8988T (cell line): ENCODE data around the gene DUSP15.
"Not testable (repeated sequence)": the region's sequence is repeated elsewhere in the genome, so short reads cannot be mapped to it uniquely, and the experiment has no call there.

Experiments used
- DNase-seq: peaks from one replicate; pipeline ENCODE4 v3.0.0; 2011

Gene DUSP15

GRCh38 chr20:31819083-31819784 lies 51.1 kb downstream of the DUSP15 start, which contains the start of gene MYLK2:
Gene MYLK2, plus strand, starts transcription at chr20:31819356. Its CDS starts 225 bp downstream, at chr20:31819581.
- DNase-seq: no peak

GRCh38 chr20:31818376-31818908 lies 51.9 kb downstream of the DUSP15 start:
- DNase-seq: no peak

GRCh38 chr20:31817461-31817860 lies 52.9 kb downstream of the DUSP15 start:
- DNase-seq: no peak

DNA sequence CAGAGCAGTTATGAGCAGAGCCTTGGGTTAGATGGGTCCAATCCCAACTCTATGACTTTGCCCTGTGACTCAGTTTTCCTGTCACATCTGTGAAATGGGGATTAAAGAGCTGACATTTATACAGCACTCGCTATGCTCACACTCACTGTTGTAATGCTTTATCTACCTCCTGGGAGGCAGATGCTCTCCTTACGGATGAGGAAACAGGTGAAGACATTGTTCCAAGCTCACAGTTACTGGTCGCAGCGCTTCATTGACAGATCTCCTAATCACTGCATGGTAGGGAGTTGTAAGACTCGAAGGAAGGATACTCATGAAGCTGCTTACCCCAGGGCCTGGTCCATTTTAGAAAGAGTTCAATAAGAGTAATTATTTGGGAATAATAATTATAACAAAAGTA lies 54.1 kb downstream of the DUSP15 start:
- no peak for DNase-seq

DNA sequence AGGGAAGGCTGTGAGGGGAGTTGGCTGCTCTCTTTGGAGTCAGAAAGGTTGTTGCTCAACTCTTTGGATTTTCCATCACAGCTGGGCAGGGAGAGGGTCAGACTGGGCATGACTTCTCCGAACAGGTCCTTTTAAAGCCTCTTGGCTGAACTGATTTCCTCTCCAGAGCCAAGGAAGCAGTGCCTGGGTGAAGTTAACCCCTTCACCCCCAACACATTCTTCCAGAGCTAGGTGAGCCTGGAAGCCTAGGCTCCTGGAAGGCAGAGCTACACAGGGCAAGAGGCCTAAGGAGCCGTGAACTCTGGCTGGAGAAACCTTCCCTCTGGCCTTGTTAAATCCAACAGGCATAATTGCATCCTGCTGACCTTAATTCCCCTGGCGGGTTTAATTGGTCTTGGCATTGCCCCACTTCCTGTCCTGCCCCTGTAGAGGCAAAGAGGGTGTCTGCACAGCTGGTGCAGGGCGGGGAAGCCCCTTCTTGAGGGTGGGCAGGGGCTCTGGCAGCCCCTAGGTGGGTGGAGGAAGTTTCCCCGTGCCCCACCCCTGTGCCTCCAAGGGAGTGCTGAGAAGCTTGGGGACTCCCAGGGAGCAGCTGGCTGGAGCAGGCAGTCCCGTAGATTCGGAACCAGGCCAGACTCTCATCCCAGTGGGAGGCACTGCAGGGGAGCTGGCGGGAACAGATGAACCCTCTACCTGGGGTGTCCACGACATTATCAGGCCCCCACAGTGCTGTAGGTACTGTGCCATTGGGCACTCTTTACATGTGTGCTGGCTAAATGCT lies 54.7 kb downstream of the DUSP15 start:
- DNase-seq: no peak

- DNase-seq: not testable (repeated sequence)
Observed at GRCh38 chr20:31814142-31814541, 56.2 kb downstream of the DUSP15 start.

GRCh38 chr20:31813611-31814010 lies 56.7 kb downstream of the DUSP15 start:
- DNase-seq: no peak

GRCh38 chr20:31811796-31812728 lies 58.3 kb downstream of the DUSP15 start:
- DNase-seq: no peak

DNA sequence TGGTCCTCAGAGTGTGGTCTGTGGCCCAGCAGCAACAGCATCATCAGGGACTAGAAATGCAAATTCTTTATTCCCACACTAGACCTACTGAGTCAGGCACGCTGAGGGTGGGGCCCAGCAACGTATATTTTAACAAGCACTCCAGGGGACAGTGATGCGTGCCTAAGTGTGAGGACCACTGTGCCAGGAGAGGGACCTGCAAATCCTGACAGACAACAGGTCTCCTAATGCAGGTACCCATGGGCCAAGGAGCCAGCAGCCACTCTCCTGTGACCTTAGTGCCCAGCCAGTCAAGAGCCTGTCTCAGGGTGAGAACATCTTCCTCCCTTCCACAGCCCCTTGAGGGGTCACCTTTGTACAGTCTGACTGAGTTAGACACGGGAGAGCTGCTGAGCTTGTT lies 59.1 kb downstream of the DUSP15 start:
- DNase-seq: no peak
